ENCODE data around the gene C1orf52.

DNA sequence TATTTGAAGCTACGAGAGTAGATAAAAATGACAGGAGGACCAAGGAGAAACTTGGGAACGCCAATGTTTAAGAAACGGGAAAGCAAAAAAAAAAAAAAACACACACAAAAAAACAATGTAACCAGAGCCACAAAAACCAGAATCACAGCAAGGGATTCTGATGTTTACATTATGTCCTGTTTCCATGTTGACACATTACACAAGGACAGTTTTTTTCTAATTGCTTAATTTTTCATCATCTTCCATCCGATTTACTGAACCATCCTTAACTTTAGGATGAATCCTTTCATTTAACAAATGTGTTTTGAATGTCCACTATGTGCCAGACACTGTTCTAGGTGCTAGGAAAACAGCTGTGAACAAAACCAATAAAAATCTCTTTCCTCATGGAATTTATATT lies 18.3 kb upstream of the C1orf52 start:
- TF ChIP-seq, protein P1, sequence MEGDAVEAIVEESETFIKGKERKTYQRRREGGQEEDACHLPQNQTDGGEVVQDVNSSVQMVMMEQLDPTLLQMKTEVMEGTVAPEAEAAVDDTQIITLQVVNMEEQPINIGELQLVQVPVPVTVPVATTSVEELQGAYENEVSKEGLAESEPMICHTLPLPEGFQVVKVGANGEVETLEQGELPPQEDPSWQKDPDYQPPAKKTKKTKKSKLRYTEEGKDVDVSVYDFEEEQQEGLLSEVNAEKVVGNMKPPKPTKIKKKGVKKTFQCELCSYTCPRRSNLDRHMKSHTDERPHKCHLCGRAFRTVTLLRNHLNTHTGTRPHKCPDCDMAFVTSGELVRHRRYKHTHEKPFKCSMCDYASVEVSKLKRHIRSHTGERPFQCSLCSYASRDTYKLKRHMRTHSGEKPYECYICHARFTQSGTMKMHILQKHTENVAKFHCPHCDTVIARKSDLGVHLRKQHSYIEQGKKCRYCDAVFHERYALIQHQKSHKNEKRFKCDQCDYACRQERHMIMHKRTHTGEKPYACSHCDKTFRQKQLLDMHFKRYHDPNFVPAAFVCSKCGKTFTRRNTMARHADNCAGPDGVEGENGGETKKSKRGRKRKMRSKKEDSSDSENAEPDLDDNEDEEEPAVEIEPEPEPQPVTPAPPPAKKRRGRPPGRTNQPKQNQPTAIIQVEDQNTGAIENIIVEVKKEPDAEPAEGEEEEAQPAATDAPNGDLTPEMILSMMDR (IDR thresholded peaks at IDR 0.05), result no peak
- no peak for TF ChIP-seq EZH2 (IDR thresholded peaks at IDR 0.05)
